Upper lobe of left lung (tissue), 6 donors: ENCODE results near the gene MIAT. TPM values are rescaled to one million over a fixed set of nuclear protein-coding genes. Genes with fewer than 3 reads are reported as not detected.

ENCODE experiments used
- ATAC-seq, 2 donors: fragments of 200-7000 bp; cut with Tn5 transposase; one replicate each; pipeline ENCODE4 v1.9.1; 2022; ENCODE audit warnings: mild to moderate bottlenecking in 2 of 2, moderate library complexity in 2 of 2; ENCODE audit not compliant: low FRiP score in 2 of 2
- DNase-seq, 2 donors: peaks; one replicate each; pipeline ENCODE4 v3.0.0-alpha.2; 2019 to 2020
- H3K27ac ChIP-seq, 4 donors: fragments of 200-600 bp; sonication (generic); one replicate each; pipeline ENCODE4 v1.5.1; 2016 to 2019
- H3K27me3 ChIP-seq, 4 donors: fragments of 200-600 bp; sonication (generic); one replicate each; pipeline ENCODE4 v1.5.1; 2017 to 2019
- H3K36me3 ChIP-seq, 4 donors: fragments of 200-600 bp; sonication (generic); one replicate each; pipeline ENCODE4 v1.5.1; 2016 to 2019
- H3K4me1 ChIP-seq, 4 donors: fragments of 200-600 bp; sonication (generic); one replicate each; pipeline ENCODE4 v1.5.1; 2018 to 2019
- H3K4me3 ChIP-seq, 4 donors: fragments of 200-600 bp; sonication (generic); one replicate each; pipeline ENCODE4 v1.5.1; 2017 to 2019; ENCODE audit warnings: mild to moderate bottlenecking in 2 of 4, moderate library complexity in 1 of 4
- H3K9me3 ChIP-seq, 4 donors: fragments of 200-600 bp; sonication (generic); one replicate each; pipeline ENCODE4 v1.5.1; 2018 to 2019
- EP300 ChIP-seq, 4 donors: sonication (generic); formaldehyde crosslinking; IDR thresholded peaks; one replicate each; pipeline ENCODE4 v1.5.1; 2017; ENCODE audit warnings: antibody characterized with exemption in 4 of 4, control low read depth in 2 of 4
- POLR2A ChIP-seq, 4 donors: fragments of 450-650 bp; IDR thresholded peaks; one replicate each; pipeline ENCODE4 v1.5.1; 2016 to 2017; ENCODE audit warnings: antibody characterized with exemption in 4 of 4, mild to moderate bottlenecking in 2 of 4
- POLR2AphosphoS5 ChIP-seq, 2 donors: sonication (generic); formaldehyde crosslinking; IDR thresholded peaks; one replicate each; pipeline ENCODE4 v1.5.1; 2017; ENCODE audit warnings: antibody characterized with exemption in 2 of 2
- WGBS, 2 donors: methylation state at CpG; one replicate each; pipeline ENCODE4 v1.1.5; 2017 to 2018; 5-methylcytosine and 5-hydroxymethylcytosine counted together
- total RNA-seq, 6 donors: library from RNA; depleted of rRNA in 4 of 6; stranded (reverse); fragments of >200 nt in 4 of 6; gene quantifications; one replicate each; pipeline versions ENCODE4 v1.1.0 to v1.2.1, GENCODE V29; 2016 to 2021
- TF ChIP-seq, protein P1 (sequence below), 6 experiments: fragments of 450-650 bp in 4 of 6; fragments of 200-600 bp in 2 of 6; sonication (generic) in 2 of 6; IDR thresholded peaks; one replicate each; pipeline ENCODE4 v1.5.1; 2016 to 2019; ENCODE audit warnings: antibody characterized with exemption in 6 of 6
- donor health status: DM: no; HTN: no; CAD: no; lungs with moderate emphysema.
- donor health status: DM: no; HTN: yes; CAD: no; lungs with severe emphysema.

Gene MIAT
- total RNA-seq, 6 donors from 2014 or later = 3.0 to 24.1 (median 6.1) TPM

DNA sequence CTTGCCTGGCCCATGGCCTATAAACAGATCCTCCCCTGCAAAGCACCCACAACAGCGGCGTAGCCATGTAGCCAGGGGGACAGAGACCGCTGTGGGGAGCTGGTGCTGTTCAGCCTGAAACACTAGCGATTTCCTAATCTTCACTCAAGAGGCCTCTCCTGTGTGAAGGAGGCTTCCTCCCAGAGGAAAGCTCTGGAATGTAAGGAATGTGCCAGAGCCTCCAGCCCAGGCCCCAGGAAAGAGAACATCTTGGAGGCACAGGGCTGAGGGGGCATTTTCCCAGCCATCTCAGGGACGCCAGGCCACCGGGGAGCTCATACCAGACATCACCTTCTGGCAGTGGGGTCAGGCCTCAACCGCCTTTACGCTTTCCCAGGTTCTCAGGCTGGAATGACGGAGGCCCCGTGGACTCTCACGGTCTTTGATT is 24.0 kb downstream of the MIAT start:
- WGBS, 2 donors = 33 to 85% methylated on average over 4 to 9 of the region's 11 CpGs
- ATAC-seq (peak in 1 of 2 donors; percentile 74), DNase-seq (peak in 1 of 2 donors; percentile 42)
- peaks cover 0 to 19% (median 2%) of the 10 kb centered on the region in 4 donors for H3K36me3 ChIP-seq
- H3K27ac ChIP-seq = no peak overlapping the region
- H3K4me1 ChIP-seq = peaks cover 7 to 12% (median 9%) of the 10 kb centered on the region in 4 donors
- no peaks in the 10 kb centered on the region for H3K27me3 ChIP-seq
- no peak overlapping the region for H3K4me3 ChIP-seq
- no peak for TF ChIP-seq EP300 (IDR thresholded peaks at IDR 0.05)
- TF ChIP-seq, protein P1, sequence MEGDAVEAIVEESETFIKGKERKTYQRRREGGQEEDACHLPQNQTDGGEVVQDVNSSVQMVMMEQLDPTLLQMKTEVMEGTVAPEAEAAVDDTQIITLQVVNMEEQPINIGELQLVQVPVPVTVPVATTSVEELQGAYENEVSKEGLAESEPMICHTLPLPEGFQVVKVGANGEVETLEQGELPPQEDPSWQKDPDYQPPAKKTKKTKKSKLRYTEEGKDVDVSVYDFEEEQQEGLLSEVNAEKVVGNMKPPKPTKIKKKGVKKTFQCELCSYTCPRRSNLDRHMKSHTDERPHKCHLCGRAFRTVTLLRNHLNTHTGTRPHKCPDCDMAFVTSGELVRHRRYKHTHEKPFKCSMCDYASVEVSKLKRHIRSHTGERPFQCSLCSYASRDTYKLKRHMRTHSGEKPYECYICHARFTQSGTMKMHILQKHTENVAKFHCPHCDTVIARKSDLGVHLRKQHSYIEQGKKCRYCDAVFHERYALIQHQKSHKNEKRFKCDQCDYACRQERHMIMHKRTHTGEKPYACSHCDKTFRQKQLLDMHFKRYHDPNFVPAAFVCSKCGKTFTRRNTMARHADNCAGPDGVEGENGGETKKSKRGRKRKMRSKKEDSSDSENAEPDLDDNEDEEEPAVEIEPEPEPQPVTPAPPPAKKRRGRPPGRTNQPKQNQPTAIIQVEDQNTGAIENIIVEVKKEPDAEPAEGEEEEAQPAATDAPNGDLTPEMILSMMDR (IDR thresholded peaks at IDR 0.05) = no peak
- TF ChIP-seq POLR2A (IDR thresholded peaks at IDR 0.05) = no peak
- H3K9me3 ChIP-seq = peaks cover 0 to 4% (median 0%) of the 10 kb centered on the region in 4 donors

DNA sequence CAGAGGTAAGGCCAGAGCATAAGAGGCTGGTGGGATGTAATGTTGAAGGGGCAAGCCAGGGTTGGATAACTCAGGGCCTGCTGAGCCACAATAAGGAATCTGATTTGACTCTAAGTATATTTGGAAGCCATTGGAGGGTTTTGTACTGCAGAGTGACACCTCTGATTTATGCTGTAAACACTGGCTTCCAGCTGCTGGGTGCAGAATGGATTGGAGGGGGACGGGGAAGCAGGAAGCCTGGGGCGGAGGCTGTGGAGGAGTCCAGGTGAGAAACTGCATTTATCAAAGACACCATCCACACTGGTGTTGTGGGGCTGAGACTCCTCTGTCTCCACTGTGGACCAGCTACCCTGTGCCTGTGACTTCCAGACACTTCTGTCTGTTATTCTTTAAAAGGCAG is 26.8 kb downstream of the MIAT start:
- DNase-seq = no peak
- peaks cover 0 to 4% (median 0%) of the 10 kb centered on the region in 4 donors for H3K9me3 ChIP-seq
- peaks cover 4 to 9% (median 8%) of the 10 kb centered on the region in 4 donors for H3K4me1 ChIP-seq
- H3K27me3 ChIP-seq = no peaks in the 10 kb centered on the region
- H3K4me3 ChIP-seq = no peak overlapping the region
- WGBS, 2 donors = 58 to 69% methylated on average over 2 of the region's 2 CpGs
- H3K36me3 ChIP-seq = peaks cover 0 to 19% (median 2%) of the 10 kb centered on the region in 4 donors
- H3K27ac ChIP-seq = no peak overlapping the region
- ATAC-seq = no peak
- TF ChIP-seq POLR2AphosphoS5 (IDR thresholded peaks at IDR 0.05) (no peak), POLR2A (IDR thresholded peaks at IDR 0.05) (no peak), EP300 (IDR thresholded peaks at IDR 0.05) (no peak)
- TF ChIP-seq, protein P1 (IDR thresholded peaks at IDR 0.05) = no peak

DNA sequence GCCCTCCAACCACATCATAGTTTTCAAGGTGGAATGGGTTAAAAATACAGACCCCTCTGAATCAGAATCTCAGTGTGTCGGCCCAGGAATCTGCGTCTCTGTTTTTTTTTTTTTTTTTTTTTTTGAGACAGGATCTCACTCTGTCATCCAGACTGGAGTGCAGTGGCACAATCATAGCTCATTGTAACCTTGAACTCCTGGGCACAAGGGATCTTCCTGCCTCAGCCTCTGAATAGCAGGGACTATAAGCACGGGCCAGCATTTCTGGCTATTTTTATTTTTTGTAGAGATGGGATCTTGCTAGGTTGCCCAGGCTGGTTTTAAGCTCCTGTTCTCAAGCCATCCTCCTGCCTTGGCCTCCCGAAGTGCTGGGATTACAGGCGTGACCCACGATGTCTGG is 28.2 kb downstream of the MIAT start:
- no peak overlapping the region for H3K27ac ChIP-seq
- peaks cover 0 to 15% (median 2%) of the 10 kb centered on the region in 4 donors for H3K36me3 ChIP-seq
- ATAC-seq (no peak), DNase-seq (no peak)
- TF ChIP-seq POLR2AphosphoS5 (IDR thresholded peaks at IDR 0.05) (no peak), POLR2A (IDR thresholded peaks at IDR 0.05) (no peak), EP300 (IDR thresholded peaks at IDR 0.05) (no peak)
- TF ChIP-seq, protein P1 (IDR thresholded peaks at IDR 0.05) = no peak
- H3K4me1 ChIP-seq = peaks cover 2 to 9% (median 8%) of the 10 kb centered on the region in 4 donors
- no peaks in the 10 kb centered on the region for H3K27me3 ChIP-seq
- WGBS, 2 donors = 83 to 92% methylated on average over 6 of the region's 6 CpGs
- peaks cover 0 to 4% (median 0%) of the 10 kb centered on the region in 4 donors for H3K9me3 ChIP-seq
- no peak overlapping the region for H3K4me3 ChIP-seq

DNA sequence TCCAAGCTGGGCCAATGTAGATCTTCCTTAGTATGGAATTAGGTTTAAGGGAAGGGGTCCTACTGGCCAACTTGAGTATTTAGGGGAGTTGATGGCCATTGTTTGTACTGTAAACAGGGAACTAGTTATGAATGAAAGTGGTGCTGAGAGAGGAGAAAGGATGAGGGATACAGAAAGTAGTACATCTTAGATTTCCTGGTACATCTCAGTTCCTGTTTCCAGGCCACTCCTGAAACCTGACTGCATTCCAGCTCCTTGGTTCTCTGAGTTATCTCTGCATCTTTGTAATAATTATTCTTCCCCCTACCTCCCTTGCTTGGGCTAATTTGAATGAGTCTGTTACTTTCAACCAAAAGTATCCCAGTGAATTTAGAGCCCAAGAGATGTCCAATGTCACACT is 30.1 kb downstream of the MIAT start:
- Histone ChIP-seq H3K36me3 (peaks cover 0 to 2% (median 0%) of the 10 kb centered on the region in 4 donors), H3K27me3 (no peaks in the 10 kb centered on the region), H3K4me3 (no peak overlapping the region), H3K9me3 (peaks cover 0 to under 1% (median 0%) of the 10 kb centered on the region in 4 donors), H3K27ac (no peak overlapping the region), H3K4me1 (peaks cover 0 to 6% (median 0%) of the 10 kb centered on the region in 4 donors)
- no peak for ATAC-seq
- DNase-seq = no peak
- no peak for TF ChIP-seq EP300 (IDR thresholded peaks at IDR 0.05)
- no peak for TF ChIP-seq POLR2AphosphoS5 (IDR thresholded peaks at IDR 0.05)
- TF ChIP-seq POLR2A (IDR thresholded peaks at IDR 0.05) = no peak
- TF ChIP-seq, protein P1 (IDR thresholded peaks at IDR 0.05) = no peak
